HCT116 (cell line): Measurements from ENCODE around the gene ANTKMT. TPM values are rescaled to one million over a fixed set of nuclear protein-coding genes. Genes with fewer than 3 reads are reported as not detected.

Experiments
- ATAC-seq: fragments of 200-7000 bp; cut with Tn5 transposase; 2 replicates; pipeline ENCODE4 v1.9.1; 2020; ENCODE audit warnings: mild to moderate bottlenecking, moderate library complexity
- BruUV-seq: library from RNA; stranded (reverse); fragments of 400-500 nt; replicated peaks from 2 replicates; lab custom pipeline; 2021; lab: Mats Ljungman, UMichigan
- CTCF ChIA-PET: fragments of 300-600 bp; sonication (Branson Sonifier 250); formaldehyde crosslinking; loops from one replicate; lab custom pipeline; 2021; ENCODE audit warnings: antibody characterized with exemption; lab: Charles Lee
- POLR2A ChIA-PET: fragments of 300-600, 350-600 bp; sonication (Branson Sonifier 250); formaldehyde crosslinking; loops from one replicate; lab custom pipeline; 2021; ENCODE audit warnings: antibody characterized with exemption; lab: Charles Lee
- RAD21 ChIA-PET, 2 experiments: fragments of 300-600 bp; sonication (Branson Sonifier 250); formaldehyde crosslinking; loops; one replicate each; lab custom pipeline; 2023; ENCODE audit warnings: low total read pairs in 2 of 2; ENCODE audit not compliant: uncharacterized antibody in 2 of 2, unreplicated experiment in 2 of 2, low non-redundant PET in 1 of 2; lab: Charles Lee
- DNase-seq: peaks from one replicate; pipeline ENCODE4 v3.0.0-alpha.2; 2010; ENCODE audit warnings: low read depth, low spot score
- H2AFZ ChIP-seq: fragments of 200-600 bp; shearing (Covaris generic), sonication (generic); 2 replicates; pipeline ENCODE4 v1.6.1; 2017; ENCODE audit warnings: low read depth, mixed run types, mixed read lengths, antibody characterized with exemption, low read length; ENCODE audit not compliant: poor library complexity, severe bottlenecking
- H3K27ac ChIP-seq: 2 replicates; pipeline ENCODE4 v1.5.1; 2012; ENCODE audit warnings: low read depth, low read length
- H3K27me3 ChIP-seq: fragments of 200-600 bp; sonication (generic); 2 replicates; pipeline ENCODE4 v1.6.1; 2016; ENCODE audit warnings: mixed run types, low read length, mixed read lengths; ENCODE audit not compliant: insufficient read depth
- H3K36me3 ChIP-seq, 2 experiments: fragments of 200-500 bp in 1 of 2; fragments of 200-600 bp in 1 of 2; sonication (Bioruptor generic) in 1 of 2; sonication (generic) in 1 of 2; 2 replicates each; pipeline versions ENCODE4 v1.5.1 to v1.6.1; 2014 to 2016; ENCODE audit warnings: low read length in 2 of 2, inconsistent platforms in 1 of 2, mixed read lengths in 1 of 2, mixed run types in 1 of 2; ENCODE audit not compliant: insufficient read depth in 2 of 2, control insufficient read depth in 1 of 2
- H3K4me1 ChIP-seq, 2 experiments: fragments of 200-600 bp in 1 of 2; sonication (generic) in 1 of 2; 2 replicates each; pipeline versions ENCODE4 v1.5.1 to v1.6.1; 2012 to 2017; ENCODE audit warnings: low read length in 2 of 2, inconsistent platforms in 1 of 2, mild to moderate bottlenecking in 1 of 2, mixed read lengths in 1 of 2, mixed run types in 1 of 2, moderate library complexity in 1 of 2; ENCODE audit not compliant: insufficient read depth in 2 of 2, control insufficient read depth in 1 of 2
- H3K4me2 ChIP-seq: fragments of 200-600 bp; sonication (generic); 2 replicates; pipeline ENCODE4 v1.6.1; 2017; ENCODE audit warnings: mixed run types, low read length, mixed read lengths
- H3K4me3 ChIP-seq, 2 experiments: fragments of 200-600 bp in 1 of 2; sonication (generic) in 1 of 2; replicated peaks in 1 of 2; 2 replicates each; pipeline ENCODE4 v1.5.1; 2011 to 2016; ENCODE audit warnings: low read length in 2 of 2, control low read depth in 1 of 2, low read depth in 1 of 2, mild to moderate bottlenecking in 1 of 2, mixed read lengths in 1 of 2, mixed run types in 1 of 2
- H3K79me2 ChIP-seq: fragments of 200-600 bp; sonication (generic); 2 replicates; pipeline ENCODE4 v1.6.1; 2017; ENCODE audit warnings: mild to moderate bottlenecking, mixed run types, low read length, moderate library complexity, mixed read lengths; ENCODE audit not compliant: insufficient read depth
- H3K9ac ChIP-seq: fragments of 200-600 bp; sonication (generic); 2 replicates; pipeline ENCODE4 v1.6.1; 2016; ENCODE audit warnings: low read length, mixed read lengths
- H3K9me2 ChIP-seq: fragments of 200-600 bp; sonication (generic), shearing (Covaris generic); 2 replicates; pipeline ENCODE4 v1.6.1; 2017; ENCODE audit warnings: mixed run types, mild to moderate bottlenecking, moderate library complexity; ENCODE audit not compliant: insufficient read depth
- H3K9me3 ChIP-seq, 2 experiments: fragments of 200-500 bp in 1 of 2; fragments of 200-600 bp in 1 of 2; sonication (Bioruptor generic) in 1 of 2; sonication (generic) in 1 of 2; 2 replicates each; pipeline ENCODE4 v1.6.1; 2014 to 2017; ENCODE audit warnings: low read length in 2 of 2, mixed read lengths in 2 of 2, inconsistent platforms in 1 of 2, low read depth in 1 of 2, mild to moderate bottlenecking in 1 of 2, mixed run types in 1 of 2, moderate library complexity in 1 of 2; ENCODE audit not compliant: control insufficient read depth in 1 of 2, insufficient read depth in 1 of 2
- H4K20me1 ChIP-seq: fragments of 200-600 bp; sonication (generic), shearing (Covaris generic); 2 replicates; pipeline ENCODE4 v1.6.1; 2017; ENCODE audit warnings: mixed run types, mild to moderate bottlenecking, moderate library complexity; ENCODE audit not compliant: insufficient read depth
- CBX3 ChIP-seq: IDR thresholded peaks from 2 replicates; pipeline ENCODE4 v1.6.1; 2012; ENCODE audit warnings: low read depth
- CEBPB ChIP-seq: IDR thresholded peaks from 2 replicates; pipeline ENCODE4 v1.6.1; 2012; ENCODE audit warnings: low read depth
- EGR1 ChIP-seq: IDR thresholded peaks from 2 replicates; pipeline ENCODE4 v1.6.1; 2012; ENCODE audit warnings: low read depth
- EZH2 ChIP-seq: fragments of 200-600 bp; sonication (generic); IDR thresholded peaks from 2 replicates; pipeline ENCODE4 v1.6.1; 2017; ENCODE audit warnings: antibody characterized with exemption, mixed run types
- EZH2phosphoT487 ChIP-seq: fragments of 200-600 bp; IDR thresholded peaks from 2 replicates; pipeline ENCODE4 v1.6.1; 2018; ENCODE audit warnings: antibody characterized with exemption, borderline replicate concordance
- FOSL1 ChIP-seq: IDR thresholded peaks from 2 replicates; pipeline ENCODE4 v1.6.1; 2012; ENCODE audit warnings: low read depth
- JUND ChIP-seq: IDR thresholded peaks from 2 replicates; pipeline ENCODE4 v1.6.1; 2012
- MAX ChIP-seq: IDR thresholded peaks from 2 replicates; pipeline ENCODE4 v1.6.1; 2012
- POLR2A ChIP-seq: IDR thresholded peaks from 2 replicates; pipeline ENCODE4 v1.7.0; 2011; ENCODE audit warnings: borderline replicate concordance; ENCODE audit not compliant: insufficient read depth, insufficient read length; ENCODE audit errors: extremely low read depth
- POLR2AphosphoS5 ChIP-seq: IDR thresholded peaks from 2 replicates; pipeline ENCODE4 v1.6.1; 2011; ENCODE audit warnings: mild to moderate bottlenecking, low read depth, low read length, moderate library complexity
- RAD21 ChIP-seq: IDR thresholded peaks from 2 replicates; pipeline ENCODE4 v1.6.1; 2012; ENCODE audit warnings: low read depth, mild to moderate bottlenecking
- REST ChIP-seq: IDR thresholded peaks from 2 replicates; pipeline ENCODE4 v1.6.1; 2012; ENCODE audit warnings: low read depth
- SP1 ChIP-seq: IDR thresholded peaks from 2 replicates; pipeline ENCODE4 v1.6.1; 2012; ENCODE audit warnings: low read depth
- SRF ChIP-seq: IDR thresholded peaks from 2 replicates; pipeline ENCODE4 v1.6.1; 2012; ENCODE audit warnings: low read depth
- TCF7L2 ChIP-seq: IDR thresholded peaks from 2 replicates; pipeline ENCODE4 v1.7.0; 2011; ENCODE audit warnings: borderline replicate concordance, inconsistent platforms; ENCODE audit not compliant: insufficient read depth, insufficient read length; ENCODE audit errors: extremely low read depth
- YY1 ChIP-seq: IDR thresholded peaks from 2 replicates; pipeline ENCODE4 v1.6.1; 2011; ENCODE audit warnings: low read length, low read depth, moderate library complexity, mild to moderate bottlenecking; ENCODE audit not compliant: insufficient replicate concordance; ENCODE audit errors: extremely low read depth
- ZFX ChIP-seq: fragments of 450-650 bp; IDR thresholded peaks from 2 replicates; pipeline ENCODE4 v1.6.1; 2017
- ZNF274 ChIP-seq: fragments of 200-500 bp; sonication (Bioruptor generic); IDR thresholded peaks from 2 replicates; pipeline ENCODE4 v1.6.1; 2014; ENCODE audit warnings: mild to moderate bottlenecking, low read depth, low read length, inconsistent platforms
- intact Hi-C: fragments of 100-400 bp; cut with micrococcal nuclease; formaldehyde crosslinking; loops from 2 replicates; pipeline ENCODE4 v1.10.0; 2022
- total RNA-seq: library from RNA; stranded (reverse); gene quantifications from one replicate; pipeline ENCODE4 v1.2.1, GENCODE V29; 2021; ENCODE audit not compliant: unreplicated experiment

The ANTKMT gene
- total RNA-seq, 1 experiment from 2014 or later, result 65.4 TPM

- intact Hi-C loops, result no loop called here
- H3K9ac ChIP-seq, result no peak overlapping the region
- no peak for DNase-seq
- no peak for ATAC-seq
- no peak overlapping the region; the same call in 1 of the 2 replicates for H3K27ac ChIP-seq
- H3K4me1 ChIP-seq, result peaks cover 15 to 23% of the 10 kb centered on the region in 2 experiments
- TF ChIP-seq REST (no peak), CEBPB (no peak), FOSL1 (no peak), POLR2A (no peak), SP1 (no peak), EZH2 (no peak), ZNF274 (no peak), EZH2phosphoT487 (no peak), POLR2AphosphoS5 (no peak), RAD21 (no peak), EGR1 (no peak), TCF7L2 (no peak), CBX3 (no peak), ZFX (no peak), YY1 (no peak), JUND (no peak), MAX (no peak), SRF (no peak)
- H3K79me2 ChIP-seq, result peaks cover 23% of the 10 kb centered on the region
- ChIA-PET POLR2A (no interaction called here), RAD21 (no interaction called here), CTCF (no interaction called here)
- H3K36me3 ChIP-seq, result peaks cover 7 to 11% of the 10 kb centered on the region in 2 experiments; a peak in 3 of 4 replicates
- H3K4me3 ChIP-seq, result no peak overlapping the region
- H3K4me2 ChIP-seq, result no peak overlapping the region
- no peaks in the 10 kb centered on the region for H3K27me3 ChIP-seq
- no TSS peak for BruUV-seq
- H4K20me1 ChIP-seq, result no peaks in the 10 kb centered on the region
- no peak overlapping the region for H2AFZ ChIP-seq
- H3K9me2 ChIP-seq, result no peaks in the 10 kb centered on the region
- H3K9me3 ChIP-seq, result no peaks in the 10 kb centered on the region
Measured at GRCh38 chr16:766008-766819, 45.3 kb downstream of the ANTKMT start.
